ENCODE results near the gene PCDH9. TPM values are rescaled to one million over a fixed set of nuclear protein-coding genes. Genes with fewer than 3 reads are reported as not detected.
"Not testable (repeated sequence)": the region's sequence is repeated elsewhere in the genome, so short reads cannot be mapped to it uniquely, and the experiment has no call there.

Gene PCDH9
- total and polyA plus RNA-seq, 2 of the 13 experiments (the other 11 are each of a cell fraction or from before 2014, with no cell fraction given), result 0.09 TPM; not detected in 1

DNA sequence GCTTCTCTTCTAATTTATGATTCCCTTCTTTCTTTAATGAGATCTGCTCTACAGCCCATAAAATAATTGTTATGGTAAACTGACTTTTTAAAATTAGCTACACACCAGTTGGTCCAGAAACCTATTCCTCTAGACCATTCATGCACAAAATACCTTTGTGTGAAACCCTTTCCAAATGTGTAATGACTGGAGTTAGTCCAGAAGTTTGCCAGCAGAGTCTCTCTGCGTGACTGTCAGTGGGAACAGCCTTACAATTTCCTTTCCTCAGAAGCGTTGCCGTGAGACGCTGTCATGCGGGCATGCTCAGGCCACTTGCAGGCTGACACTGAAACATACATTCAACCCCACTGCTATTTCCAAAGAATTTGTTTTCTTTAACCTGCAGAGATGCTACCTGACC, 965.2 kb downstream of the PCDH9 start (continued):
- TF ChIP-seq, protein P1, sequence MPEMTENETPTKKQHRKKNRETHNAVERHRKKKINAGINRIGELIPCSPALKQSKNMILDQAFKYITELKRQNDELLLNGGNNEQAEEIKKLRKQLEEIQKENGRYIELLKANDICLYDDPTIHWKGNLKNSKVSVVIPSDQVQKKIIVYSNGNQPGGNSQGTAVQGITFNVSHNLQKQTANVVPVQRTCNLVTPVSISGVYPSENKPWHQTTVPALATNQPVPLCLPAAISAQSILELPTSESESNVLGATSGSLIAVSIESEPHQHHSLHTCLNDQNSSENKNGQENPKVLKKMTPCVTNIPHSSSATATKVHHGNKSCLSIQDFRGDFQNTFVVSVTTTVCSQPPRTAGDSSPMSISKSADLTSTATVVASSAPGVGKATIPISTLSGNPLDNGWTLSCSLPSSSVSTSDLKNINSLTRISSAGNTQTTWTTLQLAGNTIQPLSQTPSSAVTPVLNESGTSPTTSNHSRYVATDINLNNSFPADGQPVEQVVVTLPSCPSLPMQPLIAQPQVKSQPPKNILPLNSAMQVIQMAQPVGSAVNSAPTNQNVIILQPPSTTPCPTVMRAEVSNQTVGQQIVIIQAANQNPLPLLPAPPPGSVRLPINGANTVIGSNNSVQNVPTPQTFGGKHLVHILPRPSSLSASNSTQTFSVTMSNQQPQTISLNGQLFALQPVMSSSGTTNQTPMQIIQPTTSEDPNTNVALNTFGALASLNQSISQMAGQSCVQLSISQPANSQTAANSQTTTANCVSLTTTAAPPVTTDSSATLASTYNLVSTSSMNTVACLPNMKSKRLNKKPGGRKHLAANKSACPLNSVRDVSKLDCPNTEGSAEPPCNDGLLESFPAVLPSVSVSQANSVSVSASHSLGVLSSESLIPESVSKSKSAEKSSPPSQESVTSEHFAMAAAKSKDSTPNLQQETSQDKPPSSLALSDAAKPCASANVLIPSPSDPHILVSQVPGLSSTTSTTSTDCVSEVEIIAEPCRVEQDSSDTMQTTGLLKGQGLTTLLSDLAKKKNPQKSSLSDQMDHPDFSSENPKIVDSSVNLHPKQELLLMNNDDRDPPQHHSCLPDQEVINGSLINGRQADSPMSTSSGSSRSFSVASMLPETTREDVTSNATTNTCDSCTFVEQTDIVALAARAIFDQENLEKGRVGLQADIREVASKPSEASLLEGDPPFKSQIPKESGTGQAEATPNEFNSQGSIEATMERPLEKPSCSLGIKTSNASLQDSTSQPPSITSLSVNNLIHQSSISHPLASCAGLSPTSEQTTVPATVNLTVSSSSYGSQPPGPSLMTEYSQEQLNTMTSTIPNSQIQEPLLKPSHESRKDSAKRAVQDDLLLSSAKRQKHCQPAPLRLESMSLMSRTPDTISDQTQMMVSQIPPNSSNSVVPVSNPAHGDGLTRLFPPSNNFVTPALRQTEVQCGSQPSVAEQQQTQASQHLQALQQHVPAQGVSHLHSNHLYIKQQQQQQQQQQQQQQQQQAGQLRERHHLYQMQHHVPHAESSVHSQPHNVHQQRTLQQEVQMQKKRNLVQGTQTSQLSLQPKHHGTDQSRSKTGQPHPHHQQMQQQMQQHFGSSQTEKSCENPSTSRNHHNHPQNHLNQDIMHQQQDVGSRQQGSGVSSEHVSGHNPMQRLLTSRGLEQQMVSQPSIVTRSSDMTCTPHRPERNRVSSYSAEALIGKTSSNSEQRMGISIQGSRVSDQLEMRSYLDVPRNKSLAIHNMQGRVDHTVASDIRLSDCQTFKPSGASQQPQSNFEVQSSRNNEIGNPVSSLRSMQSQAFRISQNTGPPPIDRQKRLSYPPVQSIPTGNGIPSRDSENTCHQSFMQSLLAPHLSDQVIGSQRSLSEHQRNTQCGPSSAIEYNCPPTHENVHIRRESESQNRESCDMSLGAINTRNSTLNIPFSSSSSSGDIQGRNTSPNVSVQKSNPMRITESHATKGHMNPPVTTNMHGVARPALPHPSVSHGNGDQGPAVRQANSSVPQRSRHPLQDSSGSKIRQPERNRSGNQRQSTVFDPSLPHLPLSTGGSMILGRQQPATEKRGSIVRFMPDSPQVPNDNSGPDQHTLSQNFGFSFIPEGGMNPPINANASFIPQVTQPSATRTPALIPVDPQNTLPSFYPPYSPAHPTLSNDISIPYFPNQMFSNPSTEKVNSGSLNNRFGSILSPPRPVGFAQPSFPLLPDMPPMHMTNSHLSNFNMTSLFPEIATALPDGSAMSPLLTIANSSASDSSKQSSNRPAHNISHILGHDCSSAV (CRISPR knock-in tag; IDR thresholded peaks at IDR 0.05; ENCODE audit: borderline replicate concordance), result no peak
- TF ChIP-seq NFIB (CRISPR knock-in tag; IDR thresholded peaks at IDR 0.05; ENCODE audit: borderline replicate concordance), result no peak
- no peak for TF ChIP-seq ZNF468 (CRISPR knock-in tag; IDR thresholded peaks at IDR 0.05)

DNA sequence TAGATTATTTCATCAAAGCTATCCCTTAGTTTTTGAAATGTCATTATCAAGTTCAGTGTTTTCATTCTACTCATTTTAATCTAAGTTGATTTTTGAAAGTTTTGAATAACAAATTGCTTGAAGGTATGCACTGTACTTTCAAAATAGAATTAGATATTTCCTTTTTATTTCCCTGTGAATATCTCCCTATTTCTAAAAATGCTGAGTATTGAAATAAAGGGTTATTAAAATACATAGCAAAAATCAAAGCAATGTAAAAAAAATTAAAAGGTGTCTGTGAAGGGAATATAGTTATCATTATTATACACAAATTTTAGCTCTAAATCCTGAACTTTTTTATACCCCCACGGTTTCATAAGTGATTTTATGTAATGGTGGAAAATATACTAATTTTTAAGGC, 967.8 kb downstream of the PCDH9 start:
- H3K27me3 ChIP-seq (ENCODE audit: control insufficient read depth in 1 of 2, insufficient read depth in 2 of 2, low read length in 2 of 2), result no peaks in the 10 kb centered on the region
- no peaks in the 10 kb centered on the region for H4K20me1 ChIP-seq (ENCODE audit: insufficient read depth, low read length)
- no peaks in the 10 kb centered on the region; the same call in 1 of the 2 replicates for H3K9me3 ChIP-seq (ENCODE audit: low read length)
- ATAC-seq (no peak), DNase-seq (ENCODE audit: low spot score) (no peak), FAIRE-seq (no peak)
- peak in 1 of 2 experiments; percentile 59; a peak in 2 of 4 replicates for TF ChIP-seq MAFK (conservative IDR thresholded peaks at IDR 0.05 in 1 of 2, IDR thresholded peaks at IDR 0.05 in 1 of 2; ENCODE audit: low read length in 2 of 2)
- peak; percentile 8; the same call in 1 of the 2 replicates for TF ChIP-seq MAFF (IDR thresholded peaks at IDR 0.05; ENCODE audit: low read depth, low read length)
- TF ChIP-seq CENPX (CRISPR knock-in tag; IDR thresholded peaks at IDR 0.05), result no peak
- intact Hi-C loops (cut with micrococcal nuclease; ENCODE audit: unreplicated experiment), result no loop called here
- H3K4me2 ChIP-seq (ENCODE audit: low read depth, low read length), result no peak overlapping the region
- no peak overlapping the region for H3K9ac ChIP-seq (ENCODE audit: insufficient read depth, low read depth, low read length)
- in situ Hi-C loops (cut with HindIII; ENCODE audit: extremely low pct_ligation_motif_present, low pct_unique_long_range_greater_than_20kb), result no loop called here
- no peak overlapping the region for H3K27ac ChIP-seq (ENCODE audit: extremely low read length, insufficient read depth, low read length)
- no peak overlapping the region for H2AFZ ChIP-seq (ENCODE audit: low read length)
- ChIA-PET POLR2A (no interaction called here), CTCF (ENCODE audit: low intra/inter-chr PET ratio, low total read pairs) (no interaction called here)
- WGBS (ENCODE audit: low lambda C conversion rate), result 0% methylated on average over 1 of the region's 1 CpG
- no peaks in the 10 kb centered on the region for H3K79me2 ChIP-seq (ENCODE audit: insufficient read depth, low read length)
- H3K4me1 ChIP-seq (ENCODE audit: insufficient read depth, low read length), result no peaks in the 10 kb centered on the region
- H3K36me3 ChIP-seq (replicated peaks in 1 of 2; ENCODE audit: control insufficient read depth in 1 of 2, insufficient read depth in 2 of 2, low read length in 2 of 2), result no peaks in the 10 kb centered on the region
- BruUV-seq (replicated peaks), result no TSS peak
- no peak overlapping the region for H3K4me3 ChIP-seq (replicated peaks in 1 of 3; ENCODE audit: insufficient read depth in 1 of 3, low read depth in 2 of 3, low read length in 3 of 3)

DNA sequence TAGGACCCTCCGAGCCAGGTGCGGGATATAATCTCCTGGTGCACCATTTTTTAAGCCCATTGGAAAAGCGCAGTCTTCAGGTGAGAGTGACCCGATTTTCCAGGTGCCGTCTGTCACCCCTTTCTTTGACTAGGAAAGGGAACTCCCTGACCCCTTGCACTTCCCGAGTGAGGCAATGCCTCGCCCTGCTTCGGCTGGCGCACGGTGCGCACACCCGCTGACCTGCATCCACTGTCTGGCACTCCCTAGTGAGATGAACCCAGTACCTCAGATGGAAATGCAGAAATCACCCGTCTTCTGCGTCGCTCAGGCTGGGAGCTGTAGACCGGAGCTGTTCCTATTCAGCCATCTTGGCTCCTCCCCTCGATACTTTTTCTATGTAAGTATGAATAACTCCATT, 970.7 kb downstream of the PCDH9 start:
- in situ Hi-C loops (cut with HindIII; ENCODE audit: extremely low pct_ligation_motif_present, low pct_unique_long_range_greater_than_20kb); intact Hi-C loops (cut with micrococcal nuclease; ENCODE audit: unreplicated experiment); H3K79me2 ChIP-seq (ENCODE audit: insufficient read depth, low read length); H3K4me1 ChIP-seq (ENCODE audit: insufficient read depth, low read length); H3K9ac ChIP-seq (ENCODE audit: insufficient read depth, low read depth, low read length); H2AFZ ChIP-seq (ENCODE audit: low read length); H3K27me3 ChIP-seq (ENCODE audit: control insufficient read depth in 1 of 2, insufficient read depth in 2 of 2, low read length in 2 of 2); H3K4me2 ChIP-seq (ENCODE audit: low read depth, low read length); ATAC-seq; H3K4me3 ChIP-seq (replicated peaks in 1 of 3; ENCODE audit: insufficient read depth in 1 of 3, low read depth in 2 of 3, low read length in 3 of 3); POLR2A ChIA-PET; FAIRE-seq; BruUV-seq (replicated peaks); H3K27ac ChIP-seq (ENCODE audit: extremely low read length, insufficient read depth, low read length); DNase-seq (ENCODE audit: low spot score); H4K20me1 ChIP-seq (ENCODE audit: insufficient read depth, low read length); H3K36me3 ChIP-seq (replicated peaks in 1 of 2; ENCODE audit: control insufficient read depth in 1 of 2, insufficient read depth in 2 of 2, low read length in 2 of 2); H3K9me3 ChIP-seq (ENCODE audit: low read length); CTCF ChIA-PET (ENCODE audit: low intra/inter-chr PET ratio, low total read pairs): not testable (repeated sequence)
- 74% methylated on average over 17 of the region's 17 CpGs for WGBS (ENCODE audit: low lambda C conversion rate)
